A549 (cell line): ENCODE data around the gene GIPR. TPM values are rescaled to one million over a fixed set of nuclear protein-coding genes. Genes with fewer than 3 reads are reported as not detected.

Experiments used
- ATAC-seq, 2 experiments: fragments of 200-7000 bp in 1 of 2; fragments of >200 bp in 1 of 2; cut with Nextera tagmentation in 1 of 2; cut with Tn5 transposase in 1 of 2; 3 replicates each; pipeline versions ENCODE4 v1.8.0 to v1.9.1; 2018 to 2020; ENCODE audit warnings: mild to moderate bottlenecking in 1 of 2, moderate library complexity in 1 of 2
- CTCF ChIA-PET: fragments of 300-600 bp; sonication (Branson Sonifier 250); formaldehyde crosslinking; extraction: SDS; loops from one replicate; lab custom pipeline; 2021; ENCODE audit warnings: antibody characterized with exemption, inconsistent platforms; lab: Yijun Ruan, JAX
- POLR2A ChIA-PET: fragments of 350-600 bp; formaldehyde crosslinking; extraction: SDS; loops from one replicate; lab custom pipeline; 2021; ENCODE audit warnings: antibody characterized with exemption, inconsistent platforms; lab: Yijun Ruan, JAX
- DNase-seq, 2 experiments: peaks; one replicate each; pipeline versions ENCODE4 v3.0.0 to v3.0.0-alpha.2; 2011 to 2016; ENCODE audit warnings: low read depth in 1 of 2, low spot score in 1 of 2
- FAIRE-seq: peaks from 2 replicates; lab custom pipeline; 2011; peaks lifted over from hg19 to GRCh38; lab: Jason Lieb, UNC
- H3K27ac ChIP-seq, 2 experiments: fragments of >200 bp; sonication (Bioruptor Twin); formaldehyde crosslinking; 3 replicates each; pipeline ENCODE4 v1.5.1; 2016 to 2017
- H3K4me1 ChIP-seq: fragments of >200 bp; sonication (Bioruptor Twin); formaldehyde crosslinking; 3 replicates; pipeline ENCODE4 v1.6.1; 2016
- H3K4me2 ChIP-seq: fragments of >200 bp; sonication (Bioruptor Twin); formaldehyde crosslinking; 3 replicates; pipeline ENCODE4 v1.6.1; 2016
- H3K4me3 ChIP-seq: fragments of >200 bp; sonication (Bioruptor Twin); formaldehyde crosslinking; 3 replicates; pipeline ENCODE4 v1.5.1; 2016
- H3K9me3 ChIP-seq: fragments of >200 bp; sonication (Bioruptor Twin); formaldehyde crosslinking; 3 replicates; pipeline ENCODE4 v1.6.1; 2016
- ATOH8 ChIP-seq: fragments of 250-450 bp; sonication (Bioruptor Pico); IDR thresholded peaks from 2 replicates; pipeline ENCODE4 v1.5.0; 2020; ENCODE audit warnings: low read depth, mild to moderate bottlenecking, moderate library complexity
- CBX2 ChIP-seq: fragments of 200-600 bp; sonication (generic); IDR thresholded peaks from 2 replicates; pipeline ENCODE4 v1.6.1; 2016; ENCODE audit warnings: low read depth, mild to moderate bottlenecking, borderline replicate concordance
- CHD2 ChIP-seq: fragments of 150-350 bp; IDR thresholded peaks from 2 replicates; pipeline ENCODE4 v1.6.1; 2014; ENCODE audit warnings: low read length; ENCODE audit not compliant: partially characterized antibody
- CHD4 ChIP-seq: fragments of 200-600 bp; sonication (generic); IDR thresholded peaks from 2 replicates; pipeline ENCODE4 v1.6.1; 2016; ENCODE audit warnings: antibody characterized with exemption, mild to moderate bottlenecking, borderline replicate concordance
- E2F6 ChIP-seq: IDR thresholded peaks from 2 replicates; pipeline ENCODE4 v1.6.1; 2012; ENCODE audit warnings: low read depth, borderline replicate concordance
- EHF ChIP-seq: fragments of 250-450 bp; sonication (Bioruptor Pico); IDR thresholded peaks from 2 replicates; pipeline ENCODE4 v1.5.0; 2020; ENCODE audit warnings: mild to moderate bottlenecking
- EHMT2 ChIP-seq: fragments of 200-600 bp; sonication (generic); IDR thresholded peaks from 2 replicates; pipeline ENCODE4 v1.6.1; 2016; ENCODE audit warnings: antibody characterized with exemption, low read depth, mild to moderate bottlenecking, moderate library complexity
- ELK1 ChIP-seq: fragments of 150-350 bp; IDR thresholded peaks from 2 replicates; pipeline ENCODE4 v1.6.1; 2014; ENCODE audit warnings: low read depth, mild to moderate bottlenecking, low read length
- FOSL2 ChIP-seq, 2 experiments: fragments of 450-650 bp in 1 of 2; fragments of >200 bp in 1 of 2; sonication (Bioruptor Twin) in 1 of 2; formaldehyde crosslinking; IDR thresholded peaks; 2 replicates each; pipeline versions ENCODE4 v1.5.0 to v1.6.1; 2016 to 2020; ENCODE audit warnings: mild to moderate bottlenecking in 1 of 2, moderate library complexity in 1 of 2
- FOXS1 ChIP-seq: fragments of 250-450 bp; sonication (Bioruptor Pico); IDR thresholded peaks from 2 replicates; pipeline ENCODE4 v1.5.0; 2020; ENCODE audit warnings: mild to moderate bottlenecking, moderate library complexity
- HOXA7 ChIP-seq: fragments of 250-450 bp; sonication (Bioruptor Pico); IDR thresholded peaks from 2 replicates; pipeline ENCODE4 v1.5.0; 2020; ENCODE audit warnings: mild to moderate bottlenecking, moderate library complexity
- HOXB13 ChIP-seq: fragments of 250-450 bp; sonication (Bioruptor Pico); IDR thresholded peaks from 2 replicates; pipeline ENCODE4 v1.5.0; 2020; ENCODE audit warnings: low read depth, mild to moderate bottlenecking, moderate library complexity
- HOXB5 ChIP-seq: fragments of 250-450 bp; sonication (Bioruptor Pico); IDR thresholded peaks from 2 replicates; pipeline ENCODE4 v1.5.0; 2020; ENCODE audit warnings: mild to moderate bottlenecking, moderate library complexity
- JUN ChIP-seq, 2 experiments: fragments of >200 bp; sonication (Bioruptor Twin); formaldehyde crosslinking; IDR thresholded peaks; 2 replicates in 1 of 2; 3 replicates in 1 of 2; pipeline ENCODE4 v1.6.1; 2016 to 2017
- NPAS2 ChIP-seq: fragments of 250-450 bp; sonication (Bioruptor Pico); IDR thresholded peaks from 2 replicates; pipeline ENCODE4 v1.8.0; 2022; ENCODE audit warnings: mild to moderate bottlenecking, moderate library complexity, borderline replicate concordance
- PHF8 ChIP-seq: fragments of 200-600 bp; sonication (generic); IDR thresholded peaks from 2 replicates; pipeline ENCODE4 v1.6.1; 2016; ENCODE audit warnings: low read depth, mild to moderate bottlenecking, antibody characterized with exemption, moderate library complexity, borderline replicate concordance
- POLR2AphosphoS2 ChIP-seq: conservative IDR thresholded peaks from 2 replicates; pipeline ENCODE4 v1.6.1; 2012; ENCODE audit warnings: low read length, improper control_type of control experiment, inconsistent platforms
- RAD21 ChIP-seq, 2 experiments: fragments of >200 bp in 1 of 2; sonication (Bioruptor Twin) in 1 of 2; formaldehyde crosslinking in 1 of 2; IDR thresholded peaks in 1 of 2; conservative IDR thresholded peaks in 1 of 2; 2 replicates in 1 of 2; 3 replicates in 1 of 2; pipeline ENCODE4 v1.6.1; 2012 to 2018; ENCODE audit warnings: inconsistent platforms in 1 of 2
- RARB ChIP-seq: fragments of 250-450 bp; sonication (Bioruptor Pico); IDR thresholded peaks from 2 replicates; pipeline ENCODE4 v1.8.0; 2021; ENCODE audit warnings: mild to moderate bottlenecking, moderate library complexity
- TFCP2L1 ChIP-seq: fragments of 250-450 bp; sonication (Bioruptor Pico); IDR thresholded peaks from 2 replicates; pipeline ENCODE4 v1.5.0; 2021; ENCODE audit warnings: mild to moderate bottlenecking
- ZNF302 ChIP-seq: fragments of 250-450 bp; sonication (Bioruptor Pico); IDR thresholded peaks from 2 replicates; pipeline ENCODE4 v1.9.0; 2021; ENCODE audit warnings: inconsistent platforms, mild to moderate bottlenecking, moderate library complexity
- WGBS: methylation state at CpG from one replicate; pipeline ENCODE4 v1.1.6; 2017; ENCODE audit errors: missing lambda C conversion rate; 5-methylcytosine and 5-hydroxymethylcytosine counted together
- polyA plus RNA-seq, 4 experiments: library from polyadenylated mRNA; depleted of rRNA in 3 of 4; stranded (reverse); fragments of >200 nt; fragmentation: RNase III in 1 of 4; extraction: RNeasy Plus Mini Kit Qiagen cat#74134 plus additional on column Dnase treatment in 1 of 4; gene quantifications; 2 replicates in 3 of 4; 3 replicates in 1 of 4; pipeline ENCODE4 v1.2.3, GENCODE V29; 2011 to 2017
- TF ChIP-seq, protein P1 (sequence below): fragments of 200-600 bp; sonication (generic); IDR thresholded peaks from 2 replicates; pipeline ENCODE4 v1.6.1; 2016; ENCODE audit warnings: antibody characterized with exemption, mild to moderate bottlenecking, moderate library complexity

Gene GIPR
- polyA plus RNA-seq, 2 of the 4 experiments (the other 2 are of a cell fraction) = 1.2 to 1.4 TPM

- Histone ChIP-seq H3K4me2 (no peak overlapping the region), H3K27ac (no peak overlapping the region), H3K4me1 (peaks cover 17% of the 10 kb centered on the region), H3K4me3 (no peak overlapping the region), H3K9me3 (no peaks in the 10 kb centered on the region)
- whole genome bisulfite sequencing = 93% methylated on average over 60 of the region's 76 CpGs
- ATAC-seq (no peak), FAIRE-seq (no peak), DNase-seq (no peak)
- TF ChIP-seq HOXA7 (CRISPR knock-in tag) = no peak
- TF ChIP-seq NPAS2 (CRISPR knock-in tag) = no peak
- no peak for TF ChIP-seq POLR2AphosphoS2
- no peak for TF ChIP-seq EHMT2
- no peak for TF ChIP-seq EHF (CRISPR knock-in tag)
- TF ChIP-seq ZNF302 (CRISPR knock-in tag) = no peak
- TF ChIP-seq, protein P1, sequence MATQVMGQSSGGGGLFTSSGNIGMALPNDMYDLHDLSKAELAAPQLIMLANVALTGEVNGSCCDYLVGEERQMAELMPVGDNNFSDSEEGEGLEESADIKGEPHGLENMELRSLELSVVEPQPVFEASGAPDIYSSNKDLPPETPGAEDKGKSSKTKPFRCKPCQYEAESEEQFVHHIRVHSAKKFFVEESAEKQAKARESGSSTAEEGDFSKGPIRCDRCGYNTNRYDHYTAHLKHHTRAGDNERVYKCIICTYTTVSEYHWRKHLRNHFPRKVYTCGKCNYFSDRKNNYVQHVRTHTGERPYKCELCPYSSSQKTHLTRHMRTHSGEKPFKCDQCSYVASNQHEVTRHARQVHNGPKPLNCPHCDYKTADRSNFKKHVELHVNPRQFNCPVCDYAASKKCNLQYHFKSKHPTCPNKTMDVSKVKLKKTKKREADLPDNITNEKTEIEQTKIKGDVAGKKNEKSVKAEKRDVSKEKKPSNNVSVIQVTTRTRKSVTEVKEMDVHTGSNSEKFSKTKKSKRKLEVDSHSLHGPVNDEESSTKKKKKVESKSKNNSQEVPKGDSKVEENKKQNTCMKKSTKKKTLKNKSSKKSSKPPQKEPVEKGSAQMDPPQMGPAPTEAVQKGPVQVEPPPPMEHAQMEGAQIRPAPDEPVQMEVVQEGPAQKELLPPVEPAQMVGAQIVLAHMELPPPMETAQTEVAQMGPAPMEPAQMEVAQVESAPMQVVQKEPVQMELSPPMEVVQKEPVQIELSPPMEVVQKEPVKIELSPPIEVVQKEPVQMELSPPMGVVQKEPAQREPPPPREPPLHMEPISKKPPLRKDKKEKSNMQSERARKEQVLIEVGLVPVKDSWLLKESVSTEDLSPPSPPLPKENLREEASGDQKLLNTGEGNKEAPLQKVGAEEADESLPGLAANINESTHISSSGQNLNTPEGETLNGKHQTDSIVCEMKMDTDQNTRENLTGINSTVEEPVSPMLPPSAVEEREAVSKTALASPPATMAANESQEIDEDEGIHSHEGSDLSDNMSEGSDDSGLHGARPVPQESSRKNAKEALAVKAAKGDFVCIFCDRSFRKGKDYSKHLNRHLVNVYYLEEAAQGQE = no peak
- no peak for TF ChIP-seq CHD2
- no peak for TF ChIP-seq E2F6
- no peak for TF ChIP-seq ATOH8 (CRISPR knock-in tag)
- no peak for TF ChIP-seq HOXB13
- CTCF ChIA-PET = interaction anchor here (0.9 to 12.7 kb wide), 3 partner anchors 18 to 87 kb away, joined by 4 to 160 read pairs (median 7); partner anchors contain the start of genes QPCTL, SIX5 and SNRPD2
- POLR2A ChIA-PET = interaction anchor here (1.1 kb wide), 1 partner anchor 20 kb away, joined by 3 read pairs; the partner anchor contains the start of gene QPCTL
These were observed 44.1 kb downstream of the GIPR start for GRCh38 chr19:45711851-45712698.

GRCh38 chr19:45712699-45713067 lies 44.7 kb downstream of the GIPR start:
- Histone ChIP-seq H3K4me3 (no peak overlapping the region), H3K27ac (no peak overlapping the region), H3K4me2 (no peak overlapping the region), H3K4me1 (peaks cover 17% of the 10 kb centered on the region), H3K9me3 (no peaks in the 10 kb centered on the region)
- no peak for ATAC-seq
- TF ChIP-seq RARB (CRISPR knock-in tag) = no peak
- TF ChIP-seq HOXB5 (CRISPR knock-in tag) = no peak
- TF ChIP-seq FOSL2 (IDR thresholded peaks at IDR 0.05) = no peak
- no peak for TF ChIP-seq FOSL2 (CRISPR knock-in tag; IDR thresholded peaks at IDR 0.05)
- no peak for TF ChIP-seq CHD4
- no peak for TF ChIP-seq RAD21 (conservative IDR thresholded peaks at IDR 0.05 in 1 of 2, IDR thresholded peaks at IDR 0.05 in 1 of 2)
- no peak for TF ChIP-seq ATOH8 (CRISPR knock-in tag)
- no peak for TF ChIP-seq FOXS1
- TF ChIP-seq ELK1 = no peak
- no peak for TF ChIP-seq PHF8
- no peak for TF ChIP-seq CBX2
- TF ChIP-seq TFCP2L1 (CRISPR knock-in tag) = no peak
- TF ChIP-seq HOXB13 = no peak
- TF ChIP-seq JUN (IDR thresholded peaks at IDR 0.05) = no peak
- TF ChIP-seq NPAS2 (CRISPR knock-in tag) = no peak
- no peak for DNase-seq
- 97% methylated on average over 24 of the region's 25 CpGs for WGBS
- ChIA-PET CTCF (interaction anchor here (0.8 to 12.7 kb wide), 5 partner anchors 13 to 57 kb away, joined by 3 to 160 read pairs (median 4); partner anchors contain the start of genes QPCTL, SIX5 and SNRPD2), POLR2A (interaction anchor here (1.1 to 1.4 kb wide), 2 partner anchors 8 to 20 kb away, joined by 3 read pairs; partner anchors contain the start of gene QPCTL)
- FAIRE-seq = no peak
